GM19023 (cell line): Measurements from ENCODE around the gene PROB1.

ENCODE experiments used
- ATAC-seq: cut with Tn5 transposase; IDR thresholded peaks from one replicate; pipeline ENCODE4 v1.9.1; 2021; ENCODE audit warnings: mild to moderate bottlenecking, moderate library complexity; ENCODE audit not compliant: unreplicated experiment

The PROB1 gene

GRCh38 chr5:139341689-139342422 lies 53.0 kb downstream of the PROB1 start, which contains the start of gene PAIP2:
Gene PAIP2 (plus strand): TSS chr5:139341854. CDS start chr5:139363785, 21,931 bp downstream.
- peak; percentile 95 for ATAC-seq

GRCh38 chr5:139341187-139341688 lies 53.7 kb downstream of the PROB1 start:
- no peak for ATAC-seq
